H1 (cell line): ENCODE measurements around the gene CRYBB1. TPM values are rescaled to one million over a fixed set of nuclear protein-coding genes. Genes with fewer than 3 reads are reported as not detected.

Experiments used
- EGR1 ChIP-seq: IDR thresholded peaks from 2 replicates; pipeline ENCODE4 v1.6.1; 2011; ENCODE audit warnings: low read depth, low read length, borderline replicate concordance
- EZH2 ChIP-seq: fragments of 200-600 bp; sonication (generic); IDR thresholded peaks from 2 replicates; pipeline ENCODE4 v1.7.1; 2012; ENCODE audit warnings: low read depth, mild to moderate bottlenecking, moderate library complexity, low read length, inconsistent platforms; ENCODE audit not compliant: severe bottlenecking
- GTF2F1 ChIP-seq: IDR thresholded peaks from 2 replicates; pipeline ENCODE4 v1.6.1; 2012; ENCODE audit warnings: low read depth, low read length, improper control_type of control experiment, borderline replicate concordance
- HDAC2 ChIP-seq, 2 experiments: fragments of 300-600 bp in 1 of 2; sonication (generic) in 1 of 2; IDR thresholded peaks; 2 replicates each; pipeline ENCODE4 v1.6.1; 2011 to 2012; ENCODE audit warnings: low read depth in 2 of 2, low read length in 2 of 2, mild to moderate bottlenecking in 2 of 2, moderate library complexity in 2 of 2, borderline replicate concordance in 1 of 2, inconsistent platforms in 1 of 2
- MAX ChIP-seq: IDR thresholded peaks from 2 replicates; pipeline ENCODE4 v1.6.1; 2012; ENCODE audit warnings: inconsistent platforms
- NRF1 ChIP-seq: IDR thresholded peaks from 2 replicates; pipeline ENCODE4 v1.6.1; 2011; ENCODE audit warnings: mild to moderate bottlenecking, low read depth, low read length, improper control_type of control experiment
- RBBP5 ChIP-seq: IDR thresholded peaks from 2 replicates; pipeline ENCODE4 v1.7.1; 2012; ENCODE audit warnings: low read depth, mild to moderate bottlenecking, inconsistent platforms, low read length, moderate library complexity, borderline replicate concordance
- YY1 ChIP-seq: IDR thresholded peaks from 2 replicates; pipeline ENCODE4 v1.6.1; 2011; ENCODE audit warnings: low read depth, mild to moderate bottlenecking, low read length
- polyA plus RNA-seq, 7 experiments: library from polyadenylated mRNA; depleted of rRNA in 3 of 7; stranded (reverse) in 5 of 7; unstranded in 2 of 7; fragments of >200 nt in 5 of 7; fragments of 200-250 nt in 2 of 7; gene quantifications; 1 replicate in 5 of 7; 2 replicates in 1 of 7; 4 replicates in 1 of 7; pipeline versions ENCODE4 v1.2.1 to v1.2.3, GENCODE V29; 2011 to 2013; ENCODE audit warnings: missing spikeins in 2 of 7, mixed read lengths in 2 of 7
- total RNA-seq: library from RNA; stranded (reverse); fragmentation: NEBNext Ultra II Directional; extraction: Animal tissue kit (Norgen Biotek cat#: 25700); gene quantifications from 2 replicates; pipeline ENCODE4 v1.2.1, GENCODE V29; 2021

The CRYBB1 gene
- total and polyA plus RNA-seq, 2 of the 8 experiments (the other 6 are each of a cell fraction or from before 2014, with no cell fraction given) = 1.7 to 6.0 TPM

- TF ChIP-seq MAX = no peak
- no peak for TF ChIP-seq GTF2F1
- TF ChIP-seq NRF1 = no peak
- TF ChIP-seq HDAC2 (IDR thresholded peaks at IDR 0.05; ENCODE audit: borderline replicate concordance in 1 of 2, low read depth in 2 of 2, low read length in 2 of 2) = no peak
- no peak for TF ChIP-seq EGR1
- no peak for TF ChIP-seq YY1
- no peak for TF ChIP-seq EZH2
- no peak for TF ChIP-seq RBBP5
These were observed 50.8 kb downstream of the CRYBB1 start (continued) for GRCh38 chr22:26566994-26567393.
